ENCODE results near the gene HIPK2.

- TF ChIP-seq CTCF (conservative IDR thresholded peaks at IDR 0.05 in 1 of 2, IDR thresholded peaks at IDR 0.05 in 1 of 2; ENCODE audit: extremely low read depth in 1 of 2, insufficient read depth in 1 of 2, low read depth in 1 of 2, low read length in 2 of 2) (no peak), EZH2 (IDR thresholded peaks at IDR 0.05; ENCODE audit: borderline replicate concordance, low read length) (no peak)
Observed at GRCh38 chr7:139727151-139727705, 50.6 kb downstream of the HIPK2 start.
